GM21737 (cell line): ENCODE measurements around the gene KCNAB2.

Experiments
- ATAC-seq: cut with Tn5 transposase; IDR thresholded peaks from one replicate; pipeline ENCODE4 v1.9.1; 2021; ENCODE audit warnings: mild to moderate bottlenecking, moderate library complexity; ENCODE audit not compliant: unreplicated experiment

KCNAB2 gene

DNA sequence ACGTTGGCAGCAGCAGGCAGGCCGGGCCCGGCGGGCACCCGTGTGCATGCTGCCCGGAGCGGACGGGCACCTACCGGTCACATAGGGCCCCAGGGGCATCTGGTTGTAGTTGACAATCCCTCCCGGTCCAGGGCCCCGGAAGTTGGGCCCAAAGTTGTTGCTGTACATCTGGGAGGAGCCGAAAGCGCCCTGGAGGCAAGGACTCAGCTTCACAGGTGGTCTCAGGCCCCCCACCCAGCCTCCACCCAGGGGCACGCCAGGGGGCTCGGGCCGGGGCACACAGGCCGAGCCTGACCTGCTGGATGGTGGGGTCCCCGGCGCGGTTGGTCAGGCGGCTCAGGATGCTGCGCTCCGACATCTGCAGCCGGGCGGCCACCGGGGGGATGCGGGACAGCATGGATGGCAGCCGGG lies 60.6 kb downstream of the KCNAB2 start:
- no peak for ATAC-seq

DNA sequence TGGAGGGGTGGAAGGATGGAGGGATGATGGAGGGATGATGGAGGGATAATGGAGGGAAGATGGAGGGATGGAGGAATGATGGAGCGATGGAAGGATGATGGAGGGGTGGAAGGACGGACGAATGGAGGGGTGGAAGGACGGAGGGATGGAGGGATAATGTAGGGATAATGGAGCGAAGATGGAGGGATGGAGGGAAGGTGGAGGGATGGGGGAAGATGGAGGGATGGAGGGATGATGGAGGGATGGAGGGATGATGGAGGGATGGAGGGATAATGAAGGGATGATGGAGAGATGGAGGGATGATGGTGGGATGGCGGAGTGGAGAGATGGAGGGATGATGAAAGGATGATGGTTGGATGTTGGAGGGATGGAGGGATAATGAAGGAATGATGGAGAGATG lies 61.3 kb downstream of the KCNAB2 start:
- no peak for ATAC-seq

DNA sequence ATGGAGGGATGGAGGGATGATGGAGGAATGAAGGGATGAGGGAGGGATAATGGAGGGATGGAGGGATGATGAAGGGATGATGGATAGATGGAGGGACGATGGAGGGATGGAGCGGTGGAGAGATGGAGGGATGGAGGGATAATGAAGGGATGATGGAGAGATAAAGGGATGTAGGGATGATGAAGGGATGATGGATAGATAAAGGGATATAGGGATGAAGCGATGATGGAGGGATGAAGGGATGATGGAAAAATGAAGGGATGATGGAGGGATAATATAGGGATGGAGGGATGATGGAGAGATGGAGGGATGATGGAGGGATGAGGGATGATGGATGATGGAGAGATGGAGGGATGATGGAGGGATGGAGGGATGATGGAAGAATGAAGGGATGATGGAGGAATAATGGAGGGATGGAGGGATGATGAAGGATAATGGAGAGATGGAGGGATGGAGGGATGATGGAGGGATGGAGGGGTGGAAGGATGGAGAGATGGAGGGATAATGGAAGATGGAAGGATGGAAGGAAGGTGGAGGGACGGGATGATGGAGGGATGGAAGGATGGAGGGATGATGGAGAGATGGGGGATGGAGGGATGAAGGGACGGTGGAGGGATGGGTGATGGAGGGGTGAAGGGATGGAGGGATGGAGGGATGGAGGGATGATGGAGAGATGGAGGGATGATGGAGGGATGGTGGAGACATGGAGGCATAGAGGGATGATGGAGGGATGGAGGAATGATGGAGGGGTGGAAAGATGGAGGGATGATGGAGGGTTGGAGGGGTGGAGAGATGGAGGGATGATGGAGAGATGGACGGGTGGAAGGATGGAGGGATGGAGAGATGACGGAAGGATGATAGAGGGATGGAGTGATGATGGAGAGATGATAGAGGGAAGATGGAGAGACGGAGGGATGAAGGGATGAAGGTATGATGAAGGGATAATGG lies 62.0 kb downstream of the KCNAB2 start:
- no peak for ATAC-seq

DNA sequence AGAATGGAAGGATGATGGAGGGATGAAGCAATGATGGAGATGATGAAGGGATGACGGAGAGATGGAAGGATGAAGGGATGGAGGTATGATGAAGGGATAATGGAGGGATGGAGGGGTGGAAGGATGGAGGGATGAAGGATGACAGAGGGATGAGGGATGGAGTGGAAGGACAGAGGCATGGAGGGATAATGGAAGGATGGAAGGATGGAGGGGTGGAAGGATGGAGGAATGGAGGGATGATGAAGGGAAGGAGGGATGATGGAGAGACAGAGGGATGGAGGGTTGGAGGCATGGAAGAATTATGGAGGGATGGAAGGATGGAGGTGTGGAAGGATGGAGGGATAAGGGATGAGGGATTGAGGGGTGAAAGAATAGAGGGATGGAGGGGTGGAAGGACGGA lies 62.8 kb downstream of the KCNAB2 start:
- ATAC-seq: no peak

DNA sequence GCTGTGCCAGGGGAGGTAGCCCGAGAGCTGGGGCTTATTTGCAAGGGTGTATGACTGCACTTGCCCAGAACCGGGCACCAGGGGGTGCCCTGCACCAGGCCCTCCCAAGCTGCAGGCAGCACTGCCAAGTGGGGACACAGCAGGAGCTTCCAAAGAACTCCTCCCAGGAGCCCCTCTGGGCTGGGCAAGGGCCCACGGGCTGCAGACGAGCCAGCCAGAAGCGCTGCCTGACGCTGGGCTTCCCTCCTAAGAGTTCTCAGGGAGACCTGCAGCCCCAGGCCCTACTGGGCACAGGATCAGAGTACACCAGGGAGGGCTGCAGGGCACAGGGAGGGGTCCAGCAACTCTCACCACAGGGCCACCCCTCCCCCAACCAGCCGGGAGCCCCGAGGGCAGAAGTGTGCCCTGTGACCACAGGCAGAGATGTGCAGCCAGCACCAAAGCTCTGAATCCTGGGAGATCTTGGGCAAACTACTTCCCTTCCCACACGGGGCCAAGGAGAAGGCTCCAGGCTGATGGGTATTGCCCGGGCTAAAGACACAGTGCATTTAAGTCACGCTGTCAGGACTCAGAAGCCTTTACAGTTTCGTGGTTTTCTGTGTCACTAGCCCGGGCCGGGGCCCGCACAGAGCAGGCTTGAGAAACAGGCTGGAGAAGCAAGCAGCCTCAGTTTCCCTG lies 63.4 kb downstream of the KCNAB2 start:
- no peak for ATAC-seq

DNA sequence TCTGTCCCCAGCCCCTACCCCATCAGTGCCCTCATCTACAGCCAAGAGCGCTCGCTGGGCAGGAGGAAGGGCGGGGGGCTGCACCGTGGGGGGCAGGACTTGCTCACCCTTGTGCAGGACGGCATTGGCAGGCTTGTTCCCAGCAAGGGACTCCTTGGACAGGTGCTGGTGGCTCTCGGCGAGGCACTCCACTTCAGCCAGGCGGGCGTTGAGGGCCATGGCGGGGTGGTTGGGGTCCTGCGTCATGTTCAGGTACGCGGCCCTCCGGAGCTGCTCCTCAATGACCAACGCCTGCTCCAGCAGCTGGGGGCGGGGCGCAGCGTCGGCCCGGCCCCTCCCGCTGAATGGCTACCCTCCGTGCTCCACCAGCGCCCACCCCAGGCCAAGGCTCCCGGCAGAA lies 64.0 kb downstream of the KCNAB2 start:
- no peak for ATAC-seq

DNA sequence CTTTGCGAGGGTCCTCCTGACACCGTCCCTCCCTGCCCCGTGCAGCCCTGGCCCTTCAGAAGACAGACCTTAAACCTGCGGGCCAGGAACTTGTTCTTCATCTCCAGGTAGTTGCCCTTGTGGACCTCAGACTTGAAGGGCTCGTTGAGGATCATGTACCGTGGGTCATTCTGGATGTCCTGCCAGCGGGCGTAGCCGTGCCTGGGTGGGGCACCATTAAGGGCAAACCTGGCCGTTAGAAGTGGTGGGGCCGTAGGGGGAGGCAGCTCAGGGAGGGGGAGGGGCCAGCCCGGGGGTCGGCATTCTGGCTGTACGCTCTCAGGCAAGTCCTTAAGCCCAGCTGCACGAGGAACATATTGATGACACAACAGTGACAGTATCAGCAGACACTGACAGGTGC lies 64.6 kb downstream of the KCNAB2 start:
- ATAC-seq: no peak

DNA sequence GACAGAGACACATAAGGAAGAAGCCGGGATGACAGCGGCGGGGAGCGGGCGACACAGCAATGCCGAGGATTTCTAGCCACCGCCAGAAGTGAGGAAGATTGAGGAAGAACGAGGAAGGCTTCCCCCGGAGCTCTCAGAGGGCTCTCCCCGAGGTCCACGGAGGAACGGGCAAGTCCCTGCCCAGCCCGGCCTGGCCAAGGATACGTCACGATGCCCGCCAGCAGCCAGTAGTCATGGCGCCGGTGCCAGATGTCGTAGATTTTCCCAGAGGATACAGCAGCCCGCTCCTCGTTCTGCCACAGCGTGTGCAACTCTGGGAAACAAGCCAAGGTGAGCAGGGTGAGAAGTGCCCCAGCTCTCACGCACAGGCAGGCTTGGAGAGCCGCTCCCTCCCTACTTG lies 65.9 kb downstream of the KCNAB2 start:
- ATAC-seq: no peak

DNA sequence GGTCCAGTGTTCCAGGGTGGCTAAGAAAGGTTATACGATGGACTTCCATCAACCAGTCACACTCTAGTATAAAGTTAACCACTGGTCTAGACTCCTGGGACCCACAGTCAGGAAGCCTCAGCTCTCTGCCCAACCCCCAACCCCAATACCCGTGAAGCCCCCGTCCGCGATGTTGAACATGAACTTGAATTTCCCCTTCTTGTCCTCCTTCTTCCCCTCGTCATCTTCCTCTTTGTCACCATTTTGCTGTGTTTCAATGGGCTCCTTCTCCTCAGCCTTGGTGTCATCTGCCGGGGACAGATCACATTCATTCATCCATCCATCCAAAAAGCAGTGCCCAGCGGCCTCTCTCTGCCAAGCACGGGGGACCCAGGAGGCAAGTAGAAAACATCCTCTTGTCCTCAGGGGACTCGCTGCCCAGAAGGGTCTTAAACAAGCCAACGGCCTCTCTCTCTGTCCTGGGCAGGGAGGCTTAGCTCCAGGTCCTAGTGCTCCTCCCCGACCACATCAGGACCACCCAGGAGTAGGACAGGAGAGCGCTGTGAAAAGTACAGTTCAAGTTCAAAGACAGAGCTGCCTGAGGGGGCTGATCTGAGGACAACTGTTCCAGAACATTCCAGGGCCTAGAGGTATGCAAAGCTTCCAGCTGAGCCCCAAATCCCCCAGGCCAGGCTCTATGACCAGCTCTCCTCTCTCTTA lies 66.5 kb downstream of the KCNAB2 start:
- no peak for ATAC-seq

DNA sequence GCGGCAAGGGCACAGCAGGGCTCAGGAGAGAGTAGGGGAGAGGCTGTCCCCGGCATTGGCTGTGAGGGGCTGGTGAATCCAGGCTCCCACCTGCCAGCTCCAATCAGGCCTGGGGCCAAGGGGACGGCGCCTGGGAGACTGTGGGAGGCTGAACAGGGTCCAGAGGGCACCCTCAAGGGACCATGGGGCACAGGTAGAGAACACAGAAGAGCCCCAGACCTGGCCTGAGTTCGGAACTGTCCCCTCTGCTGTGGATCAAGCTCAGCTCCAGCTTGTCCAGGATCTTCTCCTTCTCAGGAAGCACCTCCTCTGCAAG lies 67.0 kb downstream of the KCNAB2 start:
- ATAC-seq: no peak

DNA sequence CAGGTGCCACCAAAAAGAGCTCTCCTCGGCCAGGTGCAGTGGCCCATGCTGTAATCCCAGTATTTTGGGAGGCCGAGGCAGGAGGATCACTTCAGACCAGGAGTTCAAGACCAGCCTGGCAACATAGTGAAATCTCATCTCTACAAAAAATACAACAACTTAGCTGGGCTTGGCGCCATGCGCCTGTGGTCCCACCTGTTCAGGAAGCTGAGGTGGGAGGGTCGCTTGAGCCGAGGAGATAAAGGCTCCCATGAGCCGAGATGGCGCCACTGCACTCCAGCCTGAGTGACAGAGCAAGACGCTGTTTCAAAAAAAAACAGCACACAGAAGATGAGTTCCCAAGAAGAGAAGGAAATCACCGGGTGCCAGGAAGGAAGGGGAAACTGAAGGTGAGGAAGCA lies 67.4 kb downstream of the KCNAB2 start:
- no peak for ATAC-seq

DNA sequence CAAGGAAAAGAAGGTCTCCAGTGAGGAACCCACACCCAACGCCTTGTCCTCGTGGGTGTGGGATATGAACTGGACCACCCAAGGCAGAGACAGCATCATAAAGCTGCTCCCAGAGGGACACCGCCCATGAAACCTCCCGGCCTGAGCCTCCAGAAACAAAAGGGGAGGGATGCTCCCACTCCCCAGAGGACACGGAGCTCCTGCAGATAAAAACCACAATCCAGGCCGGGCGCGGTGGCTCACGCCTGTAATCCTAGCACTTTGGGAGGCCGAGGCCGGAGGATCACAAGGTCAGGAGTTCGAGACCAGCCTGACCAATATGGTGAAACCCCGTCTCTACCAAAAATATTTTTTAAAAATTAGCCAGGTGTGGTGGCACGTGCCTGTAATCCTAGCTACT lies 68.1 kb downstream of the KCNAB2 start:
- ATAC-seq: no peak

DNA sequence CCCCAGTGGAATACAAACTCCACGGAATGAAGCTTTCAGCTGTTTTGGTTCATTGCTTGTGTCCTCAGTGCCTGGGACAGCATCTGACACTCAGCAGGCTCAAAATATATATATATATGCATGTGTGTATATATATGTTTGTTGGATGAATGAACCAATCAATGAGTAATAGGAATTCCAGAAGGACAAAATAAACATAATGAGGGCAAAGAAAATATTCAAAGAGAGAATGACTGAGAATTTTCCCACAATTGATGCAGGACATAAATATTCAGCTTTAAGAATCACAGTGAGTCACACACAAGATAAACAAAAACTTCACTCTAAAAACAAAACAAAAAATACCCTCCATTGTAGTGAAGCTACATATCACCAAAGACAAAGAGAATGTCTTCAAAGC lies 70.4 kb downstream of the KCNAB2 start:
- ATAC-seq: no peak

DNA sequence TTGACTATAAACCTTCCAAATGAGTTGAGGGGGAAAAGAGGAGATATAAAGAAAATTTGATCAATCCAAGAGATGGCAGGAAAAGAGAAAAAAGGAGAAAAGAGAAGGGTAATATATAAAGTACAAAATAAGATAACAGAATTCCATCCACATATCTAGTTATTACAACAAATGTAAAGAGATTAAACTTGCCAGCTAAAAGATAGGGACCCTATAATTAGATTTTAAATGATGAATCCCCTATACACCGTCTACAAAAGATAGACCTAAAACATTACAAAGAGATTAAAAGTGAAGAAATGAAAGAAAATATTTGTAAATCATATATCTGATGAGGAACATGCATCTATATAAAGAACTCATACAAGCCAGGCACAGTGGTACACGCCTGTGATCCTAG lies 71.4 kb downstream of the KCNAB2 start:
- no peak for ATAC-seq

DNA sequence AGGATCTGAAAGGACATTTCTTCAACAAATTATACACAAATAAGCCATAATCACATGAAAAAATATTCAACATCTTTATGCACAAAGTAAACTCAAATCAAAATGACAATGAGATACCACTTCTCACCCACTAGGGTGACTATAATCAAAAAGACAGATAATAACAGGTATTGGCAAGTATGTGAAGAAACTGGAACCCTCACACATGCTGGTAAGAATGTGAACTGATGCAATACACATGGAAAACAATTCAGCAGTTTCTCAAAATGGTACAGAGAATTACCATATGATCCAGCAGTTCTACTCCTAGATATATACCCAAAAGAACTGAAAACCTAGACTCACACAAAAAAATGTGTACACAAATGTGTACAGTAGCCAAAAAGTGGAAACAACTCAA lies 71.9 kb downstream of the KCNAB2 start:
- ATAC-seq: no peak

DNA sequence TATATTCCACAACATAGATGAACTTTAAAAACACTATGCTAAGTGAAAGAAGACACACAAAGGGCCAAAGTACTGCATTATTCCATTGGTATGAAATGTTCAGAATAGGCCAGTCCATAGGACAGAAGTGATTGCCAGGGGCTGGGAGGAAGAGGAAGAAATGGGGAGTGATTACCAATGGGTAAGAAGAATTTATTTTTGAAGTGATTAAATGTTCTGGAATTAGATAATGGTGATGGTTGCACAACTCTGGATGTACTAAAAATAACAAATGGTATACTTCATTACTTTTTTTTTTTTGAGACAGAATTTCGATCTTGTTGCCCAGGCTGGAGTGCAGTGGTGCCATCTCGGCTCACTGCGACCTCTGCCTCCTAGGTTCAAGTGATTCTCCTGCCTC lies 72.7 kb downstream of the KCNAB2 start:
- ATAC-seq: no peak

DNA sequence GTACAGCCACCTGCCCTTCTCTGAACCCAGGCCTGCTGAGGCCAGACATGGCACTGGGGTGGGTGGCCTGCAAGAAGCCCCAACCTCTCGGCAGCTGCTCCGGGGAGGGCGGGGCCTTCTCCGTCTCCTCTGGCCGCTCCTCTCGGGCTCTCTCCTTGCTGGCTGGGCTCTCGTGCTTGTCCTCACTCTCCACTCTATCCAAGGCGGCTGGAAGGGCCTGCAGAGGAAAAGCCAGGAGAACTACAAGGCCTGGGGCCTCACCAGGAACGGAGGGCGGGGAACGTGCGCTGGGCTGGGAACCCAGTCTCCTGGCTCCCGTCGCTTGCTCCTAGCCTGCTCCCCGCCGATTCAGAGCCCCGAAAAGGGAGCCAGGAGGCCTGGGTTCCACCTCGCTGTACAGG lies 75.3 kb downstream of the KCNAB2 start:
- no peak for ATAC-seq

DNA sequence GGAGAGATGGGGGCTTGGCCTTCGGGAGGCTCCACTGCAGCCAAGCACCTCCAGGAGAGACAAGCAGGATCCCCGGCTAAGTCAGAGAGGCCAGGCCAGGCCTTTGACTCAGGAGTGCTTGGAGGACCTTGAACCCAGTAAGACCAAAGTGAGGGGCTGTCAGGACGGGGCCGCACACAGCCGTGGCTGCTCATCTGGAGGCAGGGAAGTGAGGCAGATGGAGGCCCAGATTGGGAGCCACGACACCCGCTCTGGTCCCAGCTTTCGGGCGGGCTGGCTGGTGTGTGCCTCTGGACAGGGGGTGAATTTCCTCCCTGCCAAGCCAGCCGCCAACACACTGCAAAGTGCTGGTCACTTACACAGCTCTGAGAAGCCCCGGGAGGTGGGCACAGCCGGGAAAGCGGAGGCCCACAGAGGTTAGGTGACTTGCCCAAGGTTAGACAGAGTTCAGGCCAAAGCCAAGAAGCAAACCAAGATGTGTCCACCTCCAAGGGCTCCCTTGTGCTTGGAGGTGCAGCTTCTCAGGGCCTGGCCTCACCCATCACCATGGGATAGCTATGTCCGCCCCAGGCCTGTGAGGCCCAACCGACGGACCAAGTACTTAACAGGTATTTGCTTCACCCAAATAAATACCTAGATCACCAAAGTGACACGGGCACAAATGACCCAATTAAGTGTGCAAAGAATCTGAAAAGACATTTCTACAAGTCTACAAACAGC lies 76.1 kb downstream of the KCNAB2 start:
- no peak for ATAC-seq

DNA sequence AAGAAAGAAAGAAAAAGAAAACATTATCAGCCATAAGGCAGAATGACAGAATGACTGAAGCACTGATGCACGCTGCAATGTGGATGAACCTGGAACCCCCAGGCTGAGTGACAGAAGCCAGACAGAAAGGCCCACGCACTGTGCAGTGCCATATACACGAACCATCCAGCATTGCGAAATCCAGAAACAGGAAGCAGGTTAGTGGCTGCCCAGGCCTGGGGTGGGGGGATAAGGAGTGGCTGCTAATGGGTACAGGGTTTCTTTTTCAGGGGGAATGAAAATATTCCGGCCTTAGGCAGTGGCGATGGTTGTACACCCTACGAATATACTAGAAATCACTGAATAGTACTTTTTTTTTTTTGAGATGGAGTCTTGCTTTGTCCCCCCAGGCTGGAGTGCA lies 77.4 kb downstream of the KCNAB2 start:
- ATAC-seq: no peak

DNA sequence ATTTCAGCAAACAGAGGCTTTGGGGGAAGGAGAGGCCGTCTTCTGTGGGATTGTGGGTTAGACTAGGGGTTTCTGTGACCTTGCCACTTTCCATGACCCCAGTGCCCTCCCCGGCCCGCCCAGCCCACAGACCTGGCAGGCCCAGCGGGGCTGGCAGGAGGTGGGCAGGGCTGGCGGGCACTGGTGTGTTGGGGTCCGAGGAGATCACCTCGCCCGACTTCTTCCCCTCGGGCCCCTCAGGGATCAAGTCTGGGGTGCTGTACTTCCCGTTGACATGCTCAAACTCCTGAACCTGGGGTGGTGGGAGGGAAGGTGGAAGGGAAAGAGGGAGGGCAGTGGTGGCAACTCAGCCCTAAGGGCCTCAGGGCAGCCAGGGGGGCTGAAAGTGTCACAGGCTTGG lies 78.1 kb downstream of the KCNAB2 start:
- no peak for ATAC-seq

DNA sequence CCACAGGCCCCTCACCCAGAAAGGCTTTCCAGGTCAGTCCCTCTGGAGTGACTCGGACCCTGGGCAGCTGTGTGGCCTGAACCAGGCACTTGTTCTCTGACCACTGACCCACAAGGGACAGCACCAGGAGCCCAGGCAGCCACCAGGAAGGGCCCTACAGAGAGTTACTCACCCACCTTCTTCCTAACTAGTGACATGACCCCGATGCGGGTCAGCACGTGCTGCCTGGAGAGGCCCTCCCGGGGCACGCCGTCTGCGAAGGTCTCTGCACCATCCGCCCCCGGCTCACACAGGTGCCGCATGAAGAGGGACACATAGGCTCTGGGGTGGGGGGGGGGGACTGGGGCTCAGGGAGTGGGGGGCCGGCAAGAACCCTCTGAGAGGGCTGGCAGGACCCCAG lies 78.7 kb downstream of the KCNAB2 start:
- ATAC-seq: no peak
